ENCODE results near the gene GPR35.
"Not testable (repeated sequence)": the region's sequence is repeated elsewhere in the genome, so short reads cannot be mapped to it uniquely, and the experiment has no call there.

Gene GPR35

GRCh38 chr2:240655931-240656886, 30.9 kb downstream of the GPR35 start:
- no peak for DNase-seq (ENCODE audit: low spot score)

- not testable (repeated sequence) for DNase-seq (ENCODE audit: low spot score)
These were observed 34.6 kb downstream of the GPR35 start for GRCh38 chr2:240659883-240660282.

- no peak for DNase-seq (ENCODE audit: low spot score)
These were observed 37.4 kb downstream of the GPR35 start for GRCh38 chr2:240662681-240663080.

GRCh38 chr2:240663546-240664190, 38.4 kb downstream of the GPR35 start:
- no peak for DNase-seq (ENCODE audit: low spot score)

- no peak for DNase-seq (ENCODE audit: low spot score)
These were observed 39.3 kb downstream of the GPR35 start for GRCh38 chr2:240664622-240665021.

GRCh38 chr2:240670402-240670801, 45.1 kb downstream of the GPR35 start:
- DNase-seq (ENCODE audit: low spot score) = no peak

- DNase-seq (ENCODE audit: low spot score) = no peak
These were observed 45.7 kb downstream of the GPR35 start for GRCh38 chr2:240670950-240671349.

GRCh38 chr2:240672076-240672700, 46.9 kb downstream of the GPR35 start:
- no peak for DNase-seq (ENCODE audit: low spot score)

GRCh38 chr2:240672701-240673190, 47.5 kb downstream of the GPR35 start:
- DNase-seq (ENCODE audit: low spot score) = no peak

GRCh38 chr2:240674461-240675184, 49.3 kb downstream of the GPR35 start:
- DNase-seq (ENCODE audit: low spot score) = not testable (repeated sequence)

- not testable (repeated sequence) for DNase-seq (ENCODE audit: low spot score)
These were observed 50.1 kb downstream of the GPR35 start for GRCh38 chr2:240675345-240675744.

- DNase-seq (ENCODE audit: low spot score) = not testable (repeated sequence)
These were observed 52.8 kb downstream of the GPR35 start for GRCh38 chr2:240678043-240678442.

GRCh38 chr2:240678909-240679308, 53.6 kb downstream of the GPR35 start:
- not testable (repeated sequence) for DNase-seq (ENCODE audit: low spot score)

GRCh38 chr2:240680185-240680584, 54.9 kb downstream of the GPR35 start:
- not testable (repeated sequence) for DNase-seq (ENCODE audit: low spot score)

Measured in hematopoietic multipotent progenitor cell treated with erythropoietin and hydrocortisone succinate and interleukin-3 and kit ligand, for 17 days (in vitro differentiated cells).